ENCODE measurements around the gene CDK9. TPM values are rescaled to one million over a fixed set of nuclear protein-coding genes. Genes with fewer than 3 reads are reported as not detected.

The CDK9 gene
- total RNA-seq, result 43.1 and 49.5 TPM in 2 replicates

DNA sequence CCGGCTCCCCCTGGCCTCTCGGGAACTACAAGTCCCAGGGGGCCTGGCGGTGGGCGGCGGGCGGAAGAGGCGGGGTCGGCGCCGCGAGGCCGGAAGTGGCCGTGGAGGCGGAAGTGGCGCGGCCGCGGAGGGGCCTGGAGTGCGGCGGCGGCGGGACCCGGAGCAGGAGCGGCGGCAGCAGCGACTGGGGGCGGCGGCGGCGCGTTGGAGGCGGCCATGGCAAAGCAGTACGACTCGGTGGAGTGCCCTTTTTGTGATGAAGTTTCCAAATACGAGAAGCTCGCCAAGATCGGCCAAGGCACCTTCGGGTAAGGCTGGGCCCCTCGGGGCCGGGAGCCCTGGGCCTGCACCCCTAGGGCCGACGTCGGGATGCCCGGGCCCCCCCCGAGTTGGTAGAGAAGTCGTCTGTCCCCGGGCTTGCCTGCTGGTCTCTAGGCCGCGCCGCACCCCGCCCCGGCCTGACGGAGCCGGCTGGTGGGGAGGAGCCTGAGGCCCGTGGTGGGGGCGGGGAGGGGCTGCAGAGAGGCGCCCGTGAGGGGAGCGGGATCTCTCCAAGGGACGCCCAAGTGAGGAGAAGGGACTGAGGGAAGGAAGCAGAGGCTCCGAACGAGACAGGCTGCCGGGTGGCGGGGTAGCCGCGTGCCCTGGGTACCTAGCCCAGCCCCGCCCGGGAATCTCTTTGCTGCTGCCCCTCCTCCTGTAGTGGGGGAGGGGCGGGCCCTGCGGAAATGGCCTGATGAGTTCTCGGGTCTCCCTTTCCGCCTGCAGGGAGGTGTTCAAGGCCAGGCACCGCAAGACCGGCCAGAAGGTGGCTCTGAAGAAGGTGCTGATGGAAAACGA is at the start of gene CDK9:
TSS of gene CDK9 (plus strand) at position 102 of the 840 bp plus-strand sequence. CDS start at position 217, 115 bp downstream.

DNA sequence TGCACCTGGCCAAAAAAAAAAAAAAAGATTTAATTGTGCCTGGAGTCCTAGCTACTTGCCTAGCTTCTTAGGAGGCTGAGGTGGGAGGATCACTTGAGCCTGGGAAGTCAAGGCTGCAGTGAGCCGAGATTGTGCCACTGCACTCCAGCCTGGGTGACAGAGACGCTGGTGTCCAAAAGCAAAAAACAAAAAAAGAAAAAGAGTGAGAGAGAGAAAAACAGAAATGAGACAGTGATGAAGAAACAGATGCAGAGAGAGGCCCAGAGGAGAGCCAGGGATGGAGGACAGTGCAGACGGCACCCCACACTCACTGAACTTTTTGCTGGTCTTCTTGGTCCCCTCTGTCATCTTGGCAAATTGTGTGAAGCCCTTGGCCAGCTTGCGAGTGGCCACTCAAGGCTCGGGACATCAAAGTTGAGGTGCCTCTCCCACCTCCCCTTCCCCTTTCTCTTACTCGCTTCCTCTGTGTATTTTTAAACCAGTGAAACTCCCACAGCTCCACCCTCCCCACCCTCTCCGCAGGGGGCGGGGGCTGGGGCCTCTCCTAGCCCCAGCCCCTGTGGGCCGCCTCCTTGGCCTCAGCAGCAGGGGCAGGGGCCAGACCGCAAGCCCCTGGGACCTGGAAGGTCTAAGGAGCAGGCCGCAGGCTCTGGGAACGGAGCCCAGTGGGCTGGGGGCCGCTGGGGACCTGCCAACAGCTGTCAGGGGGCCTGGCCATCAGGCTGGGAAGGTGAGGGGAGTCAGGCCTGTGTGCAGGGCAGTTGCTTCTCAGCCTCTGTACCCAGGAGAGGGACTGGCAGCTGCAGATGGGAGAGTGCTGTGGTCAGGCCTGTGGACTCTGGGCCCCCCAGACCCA is 7.3 kb upstream of the CDK9 start, which contains the start of gene SH2D3C:
TSS of gene SH2D3C (minus strand) at position 387 of the 856 bp plus-strand sequence. CDS start at position 348, 39 bp downstream.

DNA sequence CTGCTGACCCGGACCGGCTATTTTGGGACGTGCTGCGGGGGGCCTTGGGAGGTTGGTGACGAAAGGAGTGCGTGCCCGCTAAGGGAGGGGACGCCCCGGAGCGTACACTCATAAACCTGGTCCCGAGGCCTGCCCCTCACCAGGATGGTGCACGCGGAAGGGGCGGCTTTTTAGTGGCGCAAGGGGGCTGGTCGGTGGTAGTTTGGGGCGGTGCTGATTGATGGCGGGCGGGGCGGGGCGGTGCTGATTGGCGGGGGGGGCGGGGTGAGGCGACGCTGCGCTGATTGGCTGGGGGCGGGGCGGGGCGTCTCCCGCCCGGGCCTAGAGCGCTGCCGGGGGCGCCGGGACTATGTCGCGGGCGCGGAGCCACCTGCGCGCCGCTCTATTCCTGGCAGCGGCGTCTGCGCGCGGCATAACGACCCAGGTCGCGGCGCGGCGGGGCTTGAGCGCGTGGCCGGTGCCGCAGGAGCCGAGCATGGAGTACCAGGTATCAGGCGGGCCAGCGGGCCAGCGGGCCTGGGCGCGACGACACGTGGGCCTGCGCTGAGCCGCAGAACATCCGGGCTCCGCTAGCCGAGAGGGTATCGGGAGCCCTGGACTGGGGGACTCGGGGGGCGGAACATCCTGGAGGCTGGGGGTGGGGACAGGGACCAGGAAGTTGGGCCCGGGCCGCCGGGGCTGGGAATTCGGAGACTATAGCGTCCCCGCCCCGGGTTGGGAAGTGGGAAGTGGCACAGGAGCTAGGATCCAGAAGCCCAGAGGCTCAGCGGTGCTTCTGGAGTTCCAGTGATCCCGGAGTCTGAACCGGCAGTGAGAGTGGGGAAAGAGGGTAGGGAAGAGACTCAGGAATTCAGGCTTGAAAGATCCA is 17.0 kb downstream of the CDK9 start, which contains the start of gene FPGS:
TSS of gene FPGS (plus strand) at position 307 of the 868 bp plus-strand sequence. CDS start at position 350, 43 bp downstream.

Other genes with a start within 250 kb of the CDK9 start
- 37.7 and 50.8 TPM in 2 replicates for gene STXBP1, start 173.8 kb upstream of the CDK9 start, total RNA-seq
- gene CFAP157, start 79.0 kb upstream of the CDK9 start, total RNA-seq, result not detected in 2 replicates
- 9.8 and 11.4 TPM in 2 replicates for gene PTRH1, start 70.4 kb upstream of the CDK9 start, total RNA-seq
- gene TTC16, start 70.0 kb upstream of the CDK9 start, total RNA-seq, result 0.05 TPM in 1 of 2 replicates, not detected in the other
- gene TOR2A, start 50.7 kb upstream of the CDK9 start, total RNA-seq, result 1.8 and 4.1 TPM in 2 replicates
- 0.18 and 0.30 TPM in 2 replicates for gene SH2D3C, start 7.4 kb upstream of the CDK9 start, total RNA-seq
- 49.9 and 78.1 TPM in 2 replicates for gene FPGS, start 16.8 kb downstream of the CDK9 start, total RNA-seq
- 16.0 and 31.6 TPM in 2 replicates for gene ENG, start 68.6 kb downstream of the CDK9 start, total RNA-seq
- gene AK1, start 91.6 kb downstream of the CDK9 start, total RNA-seq, result 27.9 and 36.2 TPM in 2 replicates
- 20.5 and 25.0 TPM in 2 replicates for gene ST6GALNAC6, start 113.6 kb downstream of the CDK9 start, total RNA-seq
- 24.1 and 59.5 TPM in 2 replicates for gene ST6GALNAC4, start 131.0 kb downstream of the CDK9 start, total RNA-seq
- gene PIP5KL1, start 144.7 kb downstream of the CDK9 start, total RNA-seq, result 1.5 and 2.3 TPM in 2 replicates
- gene DPM2, start 151.8 kb downstream of the CDK9 start, total RNA-seq, result 8.9 and 13.2 TPM in 2 replicates
- 10.1 and 20.0 TPM in 2 replicates for gene EEIG1, start 195.0 kb downstream of the CDK9 start, total RNA-seq